ENCODE data around the gene SPEF1. TPM values are rescaled to one million over a fixed set of nuclear protein-coding genes. Genes with fewer than 3 reads are reported as not detected.

Gene SPEF1
- total and polyA plus RNA-seq, 5 experiments from 2014 or later, result 0.33 TPM; not detected in 4

- no peaks in the 10 kb centered on the region for H3K36me3 Mint-ChIP-seq
- H3K4me1 Mint-ChIP-seq, result peaks cover 22 to 58% (median 51%) of the 10 kb centered on the region in 4 donors
- H3K4me3 Mint-ChIP-seq, result peak overlapping the region in 7 of 10 donors; percentile 12 to 89 (median 69)
- peak overlapping the region in 7 of 10 donors; percentile 53 to 88 (median 69) for H3K27ac Mint-ChIP-seq
- peak in 1 of 10 donors; percentile 17 for DNase-seq
- POLR2A ChIA-PET, result interaction anchor here (0.5 to 6.4 kb wide), 11 partner anchors 8 to 300 kb away, joined by 3 to 52 read pairs (median 6); partner anchors contain the start of genes ADISSP and CDC25B
- no peak for ATAC-seq
- H3K27me3 Mint-ChIP-seq, result no peaks in the 10 kb centered on the region
- no peaks in the 10 kb centered on the region for H3K9me3 Mint-ChIP-seq
Measured at GRCh38 chr20:3785240-3786125, 4.2 kb upstream of the SPEF1 start.

DNA sequence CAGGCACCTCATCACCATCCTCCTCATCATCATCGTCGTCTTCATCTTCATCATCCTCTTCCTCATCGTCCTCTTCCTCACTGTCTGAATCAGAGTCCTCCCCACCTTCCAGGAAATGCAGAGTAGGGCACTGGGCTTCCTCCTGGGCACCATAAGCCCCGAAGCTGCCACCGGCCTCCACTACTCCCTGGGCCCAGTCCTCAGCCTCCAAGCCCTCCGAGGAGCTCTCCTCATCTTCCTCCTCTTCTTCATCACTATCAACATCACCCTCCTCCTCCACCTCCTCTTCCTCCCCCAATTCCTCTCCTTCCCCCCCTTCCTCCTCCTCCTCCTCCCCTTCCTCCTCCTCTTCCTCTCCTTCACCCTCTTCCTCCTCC is 3.6 kb upstream of the SPEF1 start:
- DNase-seq (no peak), ATAC-seq (no peak)
- H3K27me3 Mint-ChIP-seq, result no peaks in the 10 kb centered on the region

GRCh38 chr20:3784216-3784853 is 3.1 kb upstream of the SPEF1 start:
- H3K36me3 Mint-ChIP-seq, result no peaks in the 10 kb centered on the region
- peaks cover 0 to 5% (median 0%) of the 10 kb centered on the region in 5 donors for H3K27me3 Mint-ChIP-seq
- peak overlapping the region in 6 of 10 donors; percentile 25 to 88 (median 58) for H3K27ac Mint-ChIP-seq
- POLR2A ChIA-PET, result interaction anchor here (0.6 to 6.4 kb wide), 5 partner anchors 15 to 70 kb away, joined by 3 to 52 read pairs (median 19); partner anchors contain the start of gene ADISSP
- H3K4me1 Mint-ChIP-seq, result peaks cover 25 to 60% (median 54%) of the 10 kb centered on the region in 4 donors
- no peak for ATAC-seq
- H3K4me3 Mint-ChIP-seq, result peak overlapping the region in 9 of 10 donors; percentile 28 to 78 (median 59)
- DNase-seq, result peak in 1 of 10 donors; percentile 62
- no peaks in the 10 kb centered on the region for H3K9me3 Mint-ChIP-seq

More for the DNA sequence above, 3.6 kb upstream of the SPEF1 start:
- POLR2A ChIA-PET, result interaction anchor here (0.6 to 6.4 kb wide), 6 partner anchors 15 to 70 kb away, joined by 3 to 52 read pairs (median 12); partner anchors contain the start of gene ADISSP
- peak overlapping the region; percentile 13 to 78 (median 58) for H3K4me3 Mint-ChIP-seq
- H3K27ac Mint-ChIP-seq, result peak overlapping the region in 8 of 10 donors; percentile 22 to 88 (median 58)
- peaks cover 22 to 60% (median 52%) of the 10 kb centered on the region in 4 donors for H3K4me1 Mint-ChIP-seq
- H3K36me3 Mint-ChIP-seq, result no peaks in the 10 kb centered on the region
- H3K9me3 Mint-ChIP-seq, result no peaks in the 10 kb centered on the region

DNA sequence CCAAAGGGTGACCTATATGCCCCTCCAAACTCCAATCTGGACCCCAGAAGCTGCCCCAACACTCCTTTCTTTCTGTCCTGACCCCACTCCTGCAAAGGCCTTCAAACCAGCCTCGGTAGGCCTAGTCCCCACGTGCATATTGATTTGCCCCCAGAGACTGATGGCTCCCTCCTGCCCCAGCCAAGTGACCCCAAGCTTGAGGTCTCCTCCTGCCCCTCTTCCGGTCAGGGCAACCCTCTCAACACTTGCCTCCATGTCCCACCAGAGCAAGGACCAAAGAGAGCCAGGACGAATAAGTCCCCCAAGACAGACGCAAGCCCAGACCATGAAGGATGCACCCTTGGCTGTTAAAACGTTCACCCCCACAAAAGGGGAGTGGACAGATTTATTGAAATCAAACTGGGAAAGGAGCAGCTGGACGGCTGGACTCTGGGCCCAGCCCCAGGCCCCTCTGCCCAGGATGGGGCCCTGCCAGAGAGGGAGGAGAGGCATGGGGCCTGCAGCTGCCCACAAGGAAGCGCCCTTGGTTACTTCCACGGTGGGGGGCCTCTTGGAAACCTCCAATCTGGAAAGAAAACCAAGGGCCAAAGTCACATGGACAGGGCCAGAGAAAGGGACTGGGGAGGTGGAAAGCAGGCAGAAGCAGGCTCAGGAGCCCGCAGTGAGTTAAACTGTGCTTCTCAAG is 2.4 kb upstream of the SPEF1 start:
- Mint-ChIP-seq H3K4me3 (peak overlapping the region in 4 of 10 donors; percentile 21 to 65 (median 50)), H3K27me3 (peaks cover 0 to 6% (median 0%) of the 10 kb centered on the region in 5 donors), H3K27ac (peak overlapping the region in 6 of 10 donors; percentile 8 to 80 (median 58)), H3K9me3 (no peaks in the 10 kb centered on the region), H3K36me3 (no peaks in the 10 kb centered on the region), H3K4me1 (peaks cover 20 to 56% (median 52%) of the 10 kb centered on the region in 4 donors)
- POLR2A ChIA-PET, result interaction anchor here (4.8 to 6.4 kb wide), 2 partner anchors 16 kb away, joined by 34 to 52 read pairs; partner anchors contain the start of gene ADISSP
- ATAC-seq, result no peak
- DNase-seq, result peak in 1 of 10 donors; percentile 36

DNA sequence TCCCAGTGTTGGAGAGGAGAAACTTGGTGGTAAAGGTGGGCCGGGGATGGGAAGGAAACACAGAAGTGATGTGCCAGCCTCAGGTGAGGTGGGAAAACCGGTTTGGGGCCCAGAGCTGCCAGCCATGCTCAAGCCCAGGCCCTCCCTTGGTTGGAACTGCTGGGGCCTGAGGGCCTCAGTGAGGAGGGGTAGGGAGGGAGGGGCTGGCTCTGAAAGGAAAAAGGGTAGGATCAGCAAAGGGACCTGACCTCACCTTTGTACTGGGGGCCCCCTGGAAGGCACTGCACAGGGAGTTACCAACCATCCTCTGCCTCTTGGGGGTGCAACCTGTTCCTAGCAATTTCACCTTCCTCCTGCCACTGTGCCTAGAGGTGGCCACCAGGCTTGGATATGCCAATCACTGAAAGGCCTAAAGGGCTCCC is 1.8 kb upstream of the SPEF1 start:
- H3K4me1 Mint-ChIP-seq, result peaks cover 20 to 58% (median 50%) of the 10 kb centered on the region in 4 donors
- peak overlapping the region in 4 of 10 donors; percentile 1 to 53 (median 22) for H3K4me3 Mint-ChIP-seq
- H3K27ac Mint-ChIP-seq, result peak overlapping the region in 8 of 10 donors; percentile 16 to 82 (median 59)
- DNase-seq (peak in 1 of 10 donors; percentile 44), ATAC-seq (no peak)
- POLR2A ChIA-PET, result interaction anchor here (4.8 kb wide), 1 partner anchor 15 kb away, joined by 52 read pairs; the partner anchor contains the start of gene ADISSP
- H3K36me3 Mint-ChIP-seq, result no peaks in the 10 kb centered on the region
- H3K27me3 Mint-ChIP-seq, result peaks cover 0 to 8% (median 0%) of the 10 kb centered on the region in 5 donors
- no peaks in the 10 kb centered on the region for H3K9me3 Mint-ChIP-seq

- POLR2A ChIA-PET, result no interaction called here
- DNase-seq (peak in 1 of 10 donors; percentile 36), ATAC-seq (no peak)
- H3K4me3 Mint-ChIP-seq, result peak overlapping the region in 2 of 10 donors; percentile 24 to 45
- no peaks in the 10 kb centered on the region for H3K36me3 Mint-ChIP-seq
- no peaks in the 10 kb centered on the region for H3K9me3 Mint-ChIP-seq
- peak overlapping the region in 9 of 10 donors; percentile 11 to 82 (median 46) for H3K27ac Mint-ChIP-seq
- H3K27me3 Mint-ChIP-seq, result peaks cover 0 to 8% (median 0%) of the 10 kb centered on the region in 5 donors
- peaks cover 20 to 57% (median 48%) of the 10 kb centered on the region in 4 donors for H3K4me1 Mint-ChIP-seq
Measured at GRCh38 chr20:3782597-3782996, 1.3 kb upstream of the SPEF1 start.

GRCh38 chr20:3778976-3779375 is 2.3 kb downstream of the SPEF1 start:
- H3K36me3 Mint-ChIP-seq, result no peaks in the 10 kb centered on the region
- DNase-seq (no peak), ATAC-seq (no peak)
- peak overlapping the region in 1 of 10 donors; percentile 20 for H3K27ac Mint-ChIP-seq
- POLR2A ChIA-PET, result interaction anchor here (1.4 to 4.0 kb wide), 4 partner anchors 7 to 20 kb away, joined by 4 to 29 read pairs (median 9); partner anchors contain the start of genes ADISSP, CDC25B and CENPB
- H3K4me3 Mint-ChIP-seq, result peak overlapping the region in 8 of 10 donors; percentile 30 to 86 (median 53)
- H3K4me1 Mint-ChIP-seq, result peaks cover 20 to 51% (median 40%) of the 10 kb centered on the region in 4 donors
- peaks cover 0 to 9% (median 0%) of the 10 kb centered on the region in 5 donors for H3K27me3 Mint-ChIP-seq
- H3K9me3 Mint-ChIP-seq, result no peaks in the 10 kb centered on the region

DNA sequence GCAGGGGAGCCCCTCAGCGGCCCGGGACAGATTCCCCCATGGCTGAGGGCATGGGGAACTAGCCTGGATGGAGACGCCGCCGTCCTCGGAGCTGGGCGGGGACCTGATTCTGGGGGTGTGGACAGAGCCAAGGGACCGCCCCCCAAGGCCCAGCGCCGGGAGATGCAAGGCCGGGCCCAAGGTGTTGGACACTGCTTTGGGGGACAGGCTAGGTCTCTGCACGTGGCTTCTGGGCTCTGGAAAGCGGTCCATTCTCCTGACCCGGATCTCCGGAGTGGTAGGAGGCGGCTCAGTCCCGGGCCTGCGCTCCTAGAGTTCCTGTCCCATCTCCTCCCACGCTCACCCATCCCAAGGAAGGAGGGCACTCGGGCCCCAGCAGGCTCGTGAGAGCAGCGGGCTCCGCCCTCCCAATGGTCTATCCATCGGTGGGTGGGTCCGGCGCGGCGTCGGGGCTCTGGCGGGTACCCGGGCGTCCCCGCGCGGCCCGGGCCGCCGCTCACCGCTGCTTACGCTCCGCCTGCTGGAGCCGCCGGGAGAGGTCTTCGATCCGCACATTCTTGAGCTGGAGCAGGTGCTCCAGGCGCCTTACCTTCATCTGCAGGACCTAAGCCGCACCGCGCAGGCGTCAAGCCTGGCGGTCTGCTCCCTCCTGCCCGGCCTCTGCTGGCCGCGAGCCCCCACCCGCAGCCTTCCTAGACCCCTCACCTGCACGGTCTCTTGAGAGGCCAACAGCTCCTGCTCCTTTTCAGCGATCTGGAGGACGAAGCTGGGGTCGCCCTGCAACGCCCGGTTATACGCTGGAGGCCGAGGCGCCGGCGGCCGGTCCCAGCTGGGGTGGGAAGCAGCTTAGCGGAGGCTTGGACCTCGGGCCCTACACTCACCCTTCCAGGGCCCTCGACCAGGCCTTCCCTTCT is 3.3 kb downstream of the SPEF1 start:
- H3K4me3 Mint-ChIP-seq, result peak overlapping the region; percentile 77 to 90 (median 84)
- peak; percentile 70 to 72 for ATAC-seq
- H3K27ac Mint-ChIP-seq, result peak overlapping the region in 3 of 10 donors; percentile 2 to 82 (median 54)

GRCh38 chr20:3777381-3777715 is 3.9 kb downstream of the SPEF1 start:
- no peaks in the 10 kb centered on the region for H3K9me3 Mint-ChIP-seq
- peaks cover 15 to 35% (median 34%) of the 10 kb centered on the region in 4 donors for H3K4me1 Mint-ChIP-seq
- ATAC-seq (peak; percentile 63 to 74), DNase-seq (peak in 1 of 10 donors; percentile 31)
- H3K36me3 Mint-ChIP-seq, result no peaks in the 10 kb centered on the region
- H3K4me3 Mint-ChIP-seq, result peak overlapping the region; percentile 77 to 90 (median 84)
- H3K27me3 Mint-ChIP-seq, result peaks cover 0 to 11% (median 0%) of the 10 kb centered on the region in 5 donors
- H3K27ac Mint-ChIP-seq, result peak overlapping the region in 6 of 10 donors; percentile 2 to 82 (median 60)
- POLR2A ChIA-PET, result interaction anchor here (0.9 to 4.0 kb wide), 5 partner anchors 9 to 101 kb away, joined by 3 to 29 read pairs (median 6); partner anchors contain the start of genes ADISSP, CDC25B and CENPB

More for the DNA sequence above, 3.3 kb downstream of the SPEF1 start:
- Mint-ChIP-seq H3K9me3 (no peaks in the 10 kb centered on the region), H3K36me3 (no peaks in the 10 kb centered on the region), H3K27me3 (peaks cover 0 to 9% (median 0%) of the 10 kb centered on the region in 5 donors), H3K4me1 (peaks cover 15 to 41% (median 35%) of the 10 kb centered on the region in 4 donors)
- peak in 3 of 10 donors; percentile 26 to 33 (median 27) for DNase-seq
- POLR2A ChIA-PET, result interaction anchor here (0.9 to 4.0 kb wide), 6 partner anchors 8 to 101 kb away, joined by 3 to 29 read pairs (median 6); partner anchors contain the start of genes ADISSP, CDC25B and CENPB

GRCh38 chr20:3775457-3776108 is 5.7 kb downstream of the SPEF1 start:
- Mint-ChIP-seq H3K36me3 (no peaks in the 10 kb centered on the region), H3K9me3 (no peaks in the 10 kb centered on the region), H3K27ac (peak overlapping the region in 2 of 10 donors; percentile 17 to 18), H3K4me3 (peak overlapping the region in 2 of 10 donors; percentile 22 to 36), H3K4me1 (peaks cover 11 to 21% (median 18%) of the 10 kb centered on the region in 4 donors), H3K27me3 (peaks cover 0 to 12% (median 0%) of the 10 kb centered on the region in 5 donors)
- DNase-seq (no peak), ATAC-seq (no peak)
- POLR2A ChIA-PET, result interaction anchor here (0.9 kb wide), 1 partner anchor 10 kb away, joined by 3 read pairs; no protein-coding TSS in a partner anchor

Measured in naive thymus-derived CD8-positive, alpha-beta T cell (primary cell).